GM12891 (cell line): ENCODE results near the gene PCDHA9. TPM values are rescaled to one million over a fixed set of nuclear protein-coding genes. Genes with fewer than 3 reads are reported as not detected.
"Not testable (repeated sequence)": the region's sequence is repeated elsewhere in the genome, so short reads cannot be mapped to it uniquely, and the experiment has no call there.

Source experiments
- DNase-seq: peaks from one replicate; pipeline ENCODE4 v3.0.0; 2011; ENCODE audit warnings: low spot score; ENCODE audit not compliant: insufficient read length
- FAIRE-seq: peaks from 2 replicates; lab custom pipeline; 2011; peaks lifted over from hg19 to GRCh38; lab: Jason Lieb, UNC
- PAX5 ChIP-seq: IDR thresholded peaks from 2 replicates; pipeline ENCODE4 v1.6.1; 2011; ENCODE audit warnings: low read length, moderate library complexity, mild to moderate bottlenecking; ENCODE audit not compliant: insufficient read depth, severe bottlenecking
- POLR2A ChIP-seq: IDR thresholded peaks from 2 replicates; pipeline ENCODE4 v1.6.1; 2011; ENCODE audit warnings: low read depth, low read length, control low read depth
- POLR2AphosphoS5 ChIP-seq: IDR thresholded peaks from 2 replicates; pipeline ENCODE4 v1.6.1; 2011; ENCODE audit warnings: low read depth, low read length, control low read depth
- POU2F2 ChIP-seq: IDR thresholded peaks from 2 replicates; pipeline ENCODE4 v1.6.1; 2011; ENCODE audit warnings: low read depth, mild to moderate bottlenecking, control low read depth, low read length, moderate library complexity
- SPI1 ChIP-seq: IDR thresholded peaks from 2 replicates; pipeline ENCODE4 v1.6.1; 2011; ENCODE audit warnings: low read depth, low read length, control low read depth
- TAF1 ChIP-seq: IDR thresholded peaks from 2 replicates; pipeline ENCODE4 v1.6.1; 2011; ENCODE audit warnings: low read depth, low read length, control low read depth
- polyA plus RNA-seq: library from polyadenylated mRNA; unstranded; fragments of >200 nt; gene quantifications from one replicate; pipeline ENCODE4 v1.2.1, GENCODE V29; 2012; ENCODE audit warnings: low read depth, missing spikeins, inconsistent platforms; ENCODE audit not compliant: missing spikeins

Gene PCDHA9
- polyA plus RNA-seq, result 0.13 TPM

- not testable (repeated sequence) for DNase-seq, FAIRE-seq
Observed at GRCh38 chr5:140848139-140849102, at the start of gene PCDHA9. PCDHA9 (plus strand) TSS chr5:140848382; CDS start chr5:140848496, 114 bp downstream.

GRCh38 chr5:140800816-140801493 lies 47.2 kb upstream of the PCDHA9 start, which contains the start of gene PCDHA3:
PCDHA3 (plus strand) TSS chr5:140801057.
- FAIRE-seq, result no peak
- no peak for TF ChIP-seq POLR2A
- no peak for TF ChIP-seq SPI1
- TF ChIP-seq POLR2AphosphoS5, result no peak
- no peak for TF ChIP-seq POU2F2
- no peak for TF ChIP-seq TAF1
- TF ChIP-seq PAX5, result no peak
- no peak for DNase-seq

- no peak for TF ChIP-seq PAX5
- no peak for TF ChIP-seq POU2F2
- no peak for TF ChIP-seq TAF1
- no peak for TF ChIP-seq POLR2AphosphoS5
- no peak for TF ChIP-seq POLR2A
- no peak for TF ChIP-seq SPI1
- DNase-seq, result no peak
- FAIRE-seq, result no peak
Observed at GRCh38 chr5:140801494-140801841, 46.7 kb upstream of the PCDHA9 start.

GRCh38 chr5:140802381-140802780 lies 45.8 kb upstream of the PCDHA9 start:
- not testable (repeated sequence) for FAIRE-seq, DNase-seq

- DNase-seq, result no peak
- FAIRE-seq, result no peak
- TF ChIP-seq POU2F2 (no peak), POLR2A (no peak), TAF1 (no peak), POLR2AphosphoS5 (no peak), SPI1 (no peak), PAX5 (no peak)
Observed at GRCh38 chr5:140802781-140803271, 45.4 kb upstream of the PCDHA9 start.

GRCh38 chr5:140806834-140807775 lies 41.1 kb upstream of the PCDHA9 start, which contains the start of gene PCDHA4:
PCDHA4 (plus strand) TSS chr5:140807068.
- no peak for FAIRE-seq
- TF ChIP-seq TAF1 (no peak), PAX5 (no peak), POU2F2 (no peak), POLR2A (no peak), SPI1 (no peak)

GRCh38 chr5:140808241-140808888 lies 39.8 kb upstream of the PCDHA9 start:
- not testable (repeated sequence) for DNase-seq, FAIRE-seq

More at GRCh38 chr5:140806834-140807775, 41.1 kb upstream of the PCDHA9 start, which contains the start of gene PCDHA4:
- no peak for DNase-seq

- DNase-seq (no peak), FAIRE-seq (no peak)
- no peak for TF ChIP-seq POU2F2
- TF ChIP-seq POLR2A, result no peak
- TF ChIP-seq TAF1, result no peak
- no peak for TF ChIP-seq PAX5
- TF ChIP-seq SPI1, result no peak
- TF ChIP-seq POLR2AphosphoS5, result no peak
Observed at GRCh38 chr5:140808889-140809291, 39.3 kb upstream of the PCDHA9 start.

GRCh38 chr5:140821375-140822280 lies 26.6 kb upstream of the PCDHA9 start, which contains the start of gene PCDHA5:
PCDHA5 (plus strand) TSS chr5:140821613.
- TF ChIP-seq POU2F2, result no peak
- TF ChIP-seq TAF1, result no peak
- no peak for TF ChIP-seq POLR2A
- no peak for TF ChIP-seq PAX5
- no peak for TF ChIP-seq POLR2AphosphoS5
- TF ChIP-seq SPI1, result no peak
- FAIRE-seq, result no peak

More at GRCh38 chr5:140821375-140822280, 26.6 kb upstream of the PCDHA9 start, which contains the start of gene PCDHA5:
- no peak for DNase-seq
